HepG2 (cell line): ENCODE results near the gene AGO4. TPM values are rescaled to one million over a fixed set of nuclear protein-coding genes. Genes with fewer than 3 reads are reported as not detected.

ENCODE experiments used
- ARNT2 ChIP-seq: sonication (generic); formaldehyde crosslinking; IDR thresholded peaks from 2 replicates; pipeline ENCODE4 v1.8.0; 2022; ENCODE audit warnings: mild to moderate bottlenecking, low read depth, missing genetic modification reagents, moderate library complexity
- DPF2 ChIP-seq: sonication (generic); formaldehyde crosslinking; IDR thresholded peaks from 2 replicates; pipeline ENCODE4 v1.4.0; 2020; ENCODE audit warnings: mild to moderate bottlenecking, low read depth, missing genetic modification reagents, borderline replicate concordance
- EZH2 ChIP-seq: conservative IDR thresholded peaks from 2 replicates; pipeline ENCODE4 v1.6.1; 2012; ENCODE audit warnings: mild to moderate bottlenecking, low read depth, low read length, moderate library complexity
- HNRNPH1 ChIP-seq: fragments of 200-400 bp; formaldehyde crosslinking; optimal IDR thresholded peaks from 2 replicates; pipeline ENCODE3; 2017; ENCODE audit warnings: mild to moderate bottlenecking, low read depth, low read length
- HNRNPUL1 ChIP-seq: fragments of 200-400 bp; formaldehyde crosslinking; IDR thresholded peaks from 2 replicates; pipeline ENCODE4 v1.6.1; 2017; ENCODE audit warnings: low read depth, mild to moderate bottlenecking, low read length, moderate library complexity
- KDM6A ChIP-seq: IDR thresholded peaks from 2 replicates; pipeline ENCODE4 v1.6.1; 2016; ENCODE audit warnings: low read depth
- MNT ChIP-seq: fragments of 450-650 bp; IDR thresholded peaks from 2 replicates; pipeline ENCODE4 v1.6.1; 2016
- NFKB2 ChIP-seq: sonication (generic); formaldehyde crosslinking; IDR thresholded peaks from 2 replicates; pipeline ENCODE4 v1.4.0; 2020; ENCODE audit warnings: missing genetic modification reagents, borderline replicate concordance
- PHF21A ChIP-seq: sonication (generic); formaldehyde crosslinking; IDR thresholded peaks from 2 replicates; pipeline ENCODE4 v1.5.0; 2020; ENCODE audit warnings: mild to moderate bottlenecking, missing genetic modification reagents
- PHF5A ChIP-seq: IDR thresholded peaks from one replicate; pipeline ENCODE4 v1.6.1; 2018; ENCODE audit warnings: low read depth, missing genetic modification reagents; ENCODE audit not compliant: unreplicated experiment
- RAD21 ChIP-seq: fragments of 450-650 bp; formaldehyde crosslinking; IDR thresholded peaks from 2 replicates; pipeline ENCODE4 v1.5.0; 2020; ENCODE audit warnings: mild to moderate bottlenecking
- RFXAP ChIP-seq: sonication (generic); formaldehyde crosslinking; IDR thresholded peaks from 2 replicates; pipeline ENCODE4 v1.4.0; 2020; ENCODE audit warnings: missing genetic modification reagents, borderline replicate concordance
- RNF2 ChIP-seq: fragments of 450-650 bp; conservative IDR thresholded peaks from 2 replicates; pipeline ENCODE4 v1.6.1; 2016; ENCODE audit warnings: low read depth
- SP4 ChIP-seq: sonication (generic); formaldehyde crosslinking; IDR thresholded peaks from 2 replicates; pipeline ENCODE4 v1.8.1; 2023; ENCODE audit warnings: mild to moderate bottlenecking, missing genetic modification reagents
- TCF12 ChIP-seq, 2 experiments: fragments of 450-650 bp in 1 of 2; sonication (generic) in 1 of 2; formaldehyde crosslinking in 1 of 2; IDR thresholded peaks; 2 replicates each; pipeline versions ENCODE4 v1.6.1 to v1.8.0; 2017 to 2022; ENCODE audit warnings: antibody characterized with exemption in 1 of 2, mild to moderate bottlenecking in 1 of 2, missing genetic modification reagents in 1 of 2, moderate library complexity in 1 of 2
- TOPORS ChIP-seq: sonication (generic); formaldehyde crosslinking; IDR thresholded peaks from 2 replicates; pipeline ENCODE4 v1.8.0; 2023; ENCODE audit warnings: mild to moderate bottlenecking, missing genetic modification reagents
- TP53 ChIP-seq: sonication (generic); formaldehyde crosslinking; conservative IDR thresholded peaks from 2 replicates; pipeline ENCODE4 v1.4.0; 2020; ENCODE audit warnings: missing genetic modification reagents
- ZBTB14 ChIP-seq: sonication (generic); formaldehyde crosslinking; IDR thresholded peaks from 2 replicates; pipeline ENCODE4 v1.4.0; 2020; ENCODE audit warnings: missing genetic modification reagents
- ZBTB3 ChIP-seq: sonication (generic); formaldehyde crosslinking; IDR thresholded peaks from 2 replicates; pipeline ENCODE4 v1.4.0; 2020; ENCODE audit warnings: low read depth, mild to moderate bottlenecking, moderate library complexity, missing genetic modification reagents, borderline replicate concordance
- ZFP1 ChIP-seq: IDR thresholded peaks from 2 replicates; pipeline ENCODE4 v1.6.1; 2016
- ZFP90 ChIP-seq: sonication (generic); formaldehyde crosslinking; IDR thresholded peaks from 2 replicates; pipeline ENCODE4 v1.8.0; 2022; ENCODE audit warnings: missing genetic modification reagents, mild to moderate bottlenecking, inconsistent platforms, borderline replicate concordance
- ZNF704 ChIP-seq: sonication (generic); formaldehyde crosslinking; IDR thresholded peaks from 2 replicates; pipeline ENCODE4 v1.8.1; 2023; ENCODE audit warnings: mild to moderate bottlenecking, inconsistent platforms, moderate library complexity, missing genetic modification reagents, borderline replicate concordance
- polyA plus RNA-seq, 8 experiments: library from polyadenylated mRNA; depleted of rRNA in 3 of 8; stranded (reverse) in 7 of 8; unstranded in 1 of 8; fragments of >200 nt; fragmentation: Illumina TruSeq in 4 of 8; extraction: Trizol in 4 of 8; gene quantifications; 2 replicates each; pipeline versions ENCODE4 v1.2.1 to v1.2.3, GENCODE V29; 2011 to 2016; ENCODE audit warnings: low read depth in 4 of 8, missing spikeins in 1 of 8, mixed read lengths in 1 of 8; ENCODE audit not compliant: insufficient read depth in 1 of 8
- total RNA-seq, 5 experiments: library from RNA; depleted of rRNA; stranded (reverse); fragments of >200 nt; fragmentation: Illumina TruSeq; extraction: Trizol; gene quantifications; 2 replicates each; pipeline ENCODE4 v1.2.3, GENCODE V29; 2016; ENCODE audit warnings: low read depth in 1 of 5
- TF ChIP-seq, protein P1 (sequence below): sonication (generic); formaldehyde crosslinking; IDR thresholded peaks from 2 replicates; pipeline ENCODE4 v1.8.1; 2023; ENCODE audit warnings: mild to moderate bottlenecking, missing genetic modification reagents
- TF ChIP-seq, protein P2 (sequence below): sonication (generic); formaldehyde crosslinking; IDR thresholded peaks from 2 replicates; pipeline ENCODE4 v1.4.0; 2020; ENCODE audit warnings: missing genetic modification reagents, low read depth, mild to moderate bottlenecking, borderline replicate concordance

AGO4 gene
- total and polyA plus RNA-seq, 2 of the 13 experiments (the other 11 are each of a cell fraction or from before 2014, with no cell fraction given): 6.0 to 13.8 TPM

DNA sequence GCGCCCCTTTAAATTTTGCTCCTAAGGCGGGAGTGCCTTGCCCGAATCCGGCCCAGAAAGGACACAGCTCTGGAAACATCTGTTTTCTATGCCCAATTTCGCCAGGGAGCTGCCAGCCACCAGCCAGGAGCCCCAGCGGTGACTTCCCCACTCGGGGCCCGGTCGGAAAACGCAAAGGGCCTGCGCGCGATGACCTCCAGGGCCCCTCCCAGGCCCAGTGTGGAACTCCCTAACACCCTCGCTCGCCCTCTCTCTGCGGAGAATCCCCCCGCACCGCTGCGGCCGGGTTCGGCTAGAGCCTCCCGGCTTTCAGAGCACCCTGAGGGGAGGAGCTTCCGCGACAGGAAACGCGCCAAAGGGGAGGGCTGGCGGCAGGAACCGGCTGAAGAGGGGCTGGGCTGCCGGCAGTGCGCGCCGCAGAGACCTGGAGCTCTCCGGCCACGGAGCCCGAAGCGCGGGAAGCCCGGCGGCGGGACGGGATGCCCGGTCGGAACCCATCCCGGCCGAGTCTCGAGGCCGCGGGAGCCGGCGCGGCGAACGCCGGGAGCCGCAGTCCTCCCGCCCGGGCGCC is 38.5 kb upstream of the AGO4 start (continued):
- TF ChIP-seq HNRNPUL1: no peak
- no peak for TF ChIP-seq ZFP1 (CRISPR knock-in tag)
- TF ChIP-seq NFKB2: peak; percentile 47; the same call in 1 of the 2 replicates
- TF ChIP-seq SP4: no peak; the same call in 1 of the 2 replicates
- peak; percentile 10; the same call in 1 of the 2 replicates for TF ChIP-seq RFXAP
- TF ChIP-seq ZFP90 (CRISPR knock-in tag): peak; percentile 26
- TF ChIP-seq ARNT2: no peak
- 0 out of 2 replicates have a peak, but pooled peaks have one; percentile 61 for TF ChIP-seq TP53 (CRISPR knock-in tag)
- TF ChIP-seq RNF2: no peak
- TF ChIP-seq MNT: no peak
- TF ChIP-seq, protein P1, sequence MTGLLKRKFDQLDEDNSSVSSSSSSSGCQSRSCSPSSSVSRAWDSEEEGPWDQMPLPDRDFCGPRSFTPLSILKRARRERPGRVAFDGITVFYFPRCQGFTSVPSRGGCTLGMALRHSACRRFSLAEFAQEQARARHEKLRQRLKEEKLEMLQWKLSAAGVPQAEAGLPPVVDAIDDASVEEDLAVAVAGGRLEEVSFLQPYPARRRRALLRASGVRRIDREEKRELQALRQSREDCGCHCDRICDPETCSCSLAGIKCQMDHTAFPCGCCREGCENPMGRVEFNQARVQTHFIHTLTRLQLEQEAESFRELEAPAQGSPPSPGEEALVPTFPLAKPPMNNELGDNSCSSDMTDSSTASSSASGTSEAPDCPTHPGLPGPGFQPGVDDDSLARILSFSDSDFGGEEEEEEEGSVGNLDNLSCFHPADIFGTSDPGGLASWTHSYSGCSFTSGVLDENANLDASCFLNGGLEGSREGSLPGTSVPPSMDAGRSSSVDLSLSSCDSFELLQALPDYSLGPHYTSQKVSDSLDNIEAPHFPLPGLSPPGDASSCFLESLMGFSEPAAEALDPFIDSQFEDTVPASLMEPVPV (CRISPR knock-in tag): peak; percentile 72; the same call in 1 of the 2 replicates
- no peak for TF ChIP-seq RAD21 (CRISPR knock-in tag)
- TF ChIP-seq TOPORS (CRISPR knock-in tag): peak; percentile 66; the same call in 1 of the 2 replicates
- TF ChIP-seq EZH2: no peak
- TF ChIP-seq ZBTB3 (CRISPR knock-in tag): no peak; the same call in 1 of the 2 replicates
- TF ChIP-seq ZBTB14 (CRISPR knock-in tag): no peak
- no peak for TF ChIP-seq TCF12 (IDR thresholded peaks at IDR 0.05)
- 0 out of 2 replicates have a peak, but pooled peaks have one; percentile 10 for TF ChIP-seq TCF12 (CRISPR knock-in tag; IDR thresholded peaks at IDR 0.05)
- no peak for TF ChIP-seq PHF21A (CRISPR knock-in tag)
- no peak for TF ChIP-seq DPF2 (CRISPR knock-in tag)
- TF ChIP-seq ZNF704: 0 out of 2 replicates have a peak, but pooled peaks have one; percentile 59
- no peak for TF ChIP-seq HNRNPH1
- TF ChIP-seq, protein P2, sequence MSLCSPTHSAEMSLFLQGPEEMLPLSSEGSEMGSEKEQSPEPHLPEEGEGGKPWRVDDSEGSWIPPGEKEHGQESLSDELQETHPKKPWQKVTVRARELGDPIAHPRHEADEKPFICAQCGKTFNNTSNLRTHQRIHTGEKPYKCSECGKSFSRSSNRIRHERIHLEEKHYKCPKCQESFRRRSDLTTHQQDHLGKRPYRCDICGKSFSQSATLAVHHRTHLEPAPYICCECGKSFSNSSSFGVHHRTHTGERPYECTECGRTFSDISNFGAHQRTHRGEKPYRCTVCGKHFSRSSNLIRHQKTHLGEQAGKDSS: no peak
- TF ChIP-seq PHF5A: no peak
- TF ChIP-seq KDM6A (CRISPR knock-in tag): no peak
